OCI-LY1 (cell line): Measurements from ENCODE around the gene EGFL7.

Experiments used
- H2AFZ ChIP-seq: fragments of 200-600 bp; sonication (generic), shearing (Covaris generic); 2 replicates; pipeline ENCODE4 v1.6.0; 2014; ENCODE audit warnings: antibody characterized with exemption, mild to moderate bottlenecking, low read length
- H3F3A ChIP-seq: fragments of 200-600 bp; sonication (generic), shearing (Covaris generic); 2 replicates; pipeline ENCODE4 v1.6.0; 2014; ENCODE audit warnings: mild to moderate bottlenecking, antibody characterized with exemption, low read length, moderate library complexity; ENCODE audit not compliant: insufficient read depth
- H3K27ac ChIP-seq: fragments of 200-600 bp; sonication (generic); 2 replicates; pipeline ENCODE4 v1.5.1; 2014; ENCODE audit warnings: low read length, mixed run types, mild to moderate bottlenecking, low read depth; ENCODE audit not compliant: poor library complexity, severe bottlenecking
- H3K27me3 ChIP-seq: fragments of 200-600 bp; sonication (generic); 2 replicates; pipeline ENCODE4 v1.6.0; 2014; ENCODE audit warnings: antibody characterized with exemption, mild to moderate bottlenecking, low read length, moderate library complexity; ENCODE audit not compliant: insufficient read depth
- H3K36me3 ChIP-seq: fragments of 200-600 bp; sonication (generic); 2 replicates; pipeline ENCODE4 v1.6.1; 2014; ENCODE audit warnings: mild to moderate bottlenecking, antibody characterized with exemption, low read length, moderate library complexity, mixed read lengths; ENCODE audit not compliant: insufficient read depth
- H3K4me1 ChIP-seq: fragments of 200-600 bp; sonication (generic); 2 replicates; pipeline ENCODE4 v1.5.1; 2014; ENCODE audit warnings: mild to moderate bottlenecking, low read length, moderate library complexity; ENCODE audit not compliant: insufficient read depth, severe bottlenecking
- H3K4me2 ChIP-seq: fragments of 200-600 bp; sonication (generic), shearing (Covaris generic); 2 replicates; pipeline ENCODE4 v1.6.1; 2014; ENCODE audit warnings: low read length
- H3K4me3 ChIP-seq: fragments of 200-600 bp; sonication (generic); 2 replicates; pipeline ENCODE4 v1.5.1; 2014; ENCODE audit warnings: low read length, low read depth, mild to moderate bottlenecking, mixed read lengths; ENCODE audit not compliant: poor library complexity, severe bottlenecking
- H3K79me2 ChIP-seq: fragments of 200-600 bp; shearing (Covaris generic); 2 replicates; pipeline ENCODE4 v1.6.1; 2016; ENCODE audit warnings: mixed run types, low read length, mixed read lengths; ENCODE audit not compliant: insufficient read depth
- H3K9ac ChIP-seq: fragments of 200-600 bp; sonication (generic), shearing (Covaris generic); 2 replicates; pipeline ENCODE4 v1.6.1; 2014; ENCODE audit warnings: mild to moderate bottlenecking, low read length, mixed read lengths
- H3K9me2 ChIP-seq: fragments of 200-600 bp; sonication (generic), shearing (Covaris generic); 2 replicates; pipeline ENCODE4 v1.6.1; 2014; ENCODE audit warnings: low read depth, mild to moderate bottlenecking, low read length, mixed read lengths
- H3K9me3 ChIP-seq: fragments of 200-600 bp; shearing (Covaris generic); 2 replicates; pipeline ENCODE4 v1.6.1; 2014; ENCODE audit warnings: low read length, mixed read lengths
- H4K20me1 ChIP-seq: fragments of 200-600 bp; sonication (generic), shearing (Covaris generic); 2 replicates; pipeline ENCODE4 v1.6.0; 2016; ENCODE audit warnings: mild to moderate bottlenecking, low read length; ENCODE audit not compliant: insufficient read depth
- CTCF ChIP-seq: fragments of 200-600 bp; sonication (generic), shearing (Covaris generic); IDR thresholded peaks from 2 replicates; pipeline ENCODE4 v1.5.1; 2017; ENCODE audit warnings: mild to moderate bottlenecking, antibody characterized with exemption, low read length, moderate library complexity, mixed read lengths
- EZH2 ChIP-seq: fragments of 200-600 bp; sonication (generic), shearing (Covaris generic); IDR thresholded peaks from 2 replicates; pipeline ENCODE4 v1.8.0; 2017; ENCODE audit warnings: borderline replicate concordance, mixed run types, mild to moderate bottlenecking, antibody characterized with exemption, low read length, moderate library complexity, mixed read lengths

Gene EGFL7

GRCh38 chr9:136657974-136658848, 4.5 kb upstream of the EGFL7 start:
- no peaks in the 10 kb centered on the region for H3K36me3 ChIP-seq
- H3K4me3 ChIP-seq: no peak overlapping the region
- H3F3A ChIP-seq: no peaks in the 10 kb centered on the region
- no peaks in the 10 kb centered on the region for H4K20me1 ChIP-seq
- H3K4me2 ChIP-seq: no peak overlapping the region
- no peak overlapping the region for H3K27ac ChIP-seq
- H3K27me3 ChIP-seq: 0 out of 2 replicates have a peak, but pooled peaks cover 7% of the 10 kb centered on the region
- TF ChIP-seq EZH2 (no peak), CTCF (no peak)
- no peaks in the 10 kb centered on the region for H3K4me1 ChIP-seq
- H3K9me2 ChIP-seq: no peaks in the 10 kb centered on the region
- no peak overlapping the region for H3K9ac ChIP-seq
- H2AFZ ChIP-seq: no peak overlapping the region
- no peaks in the 10 kb centered on the region for H3K79me2 ChIP-seq
- no peaks in the 10 kb centered on the region for H3K9me3 ChIP-seq

- TF ChIP-seq EZH2: no peak
- no peak for TF ChIP-seq CTCF
- Histone ChIP-seq H3K4me3 (no peak overlapping the region), H3K9me2 (no peaks in the 10 kb centered on the region), H2AFZ (no peak overlapping the region), H3K27me3 (0 out of 2 replicates have a peak, but pooled peaks cover 8% of the 10 kb centered on the region), H3K4me2 (no peak overlapping the region), H4K20me1 (no peaks in the 10 kb centered on the region), H3F3A (no peaks in the 10 kb centered on the region), H3K79me2 (no peaks in the 10 kb centered on the region), H3K36me3 (no peaks in the 10 kb centered on the region), H3K4me1 (no peaks in the 10 kb centered on the region), H3K9me3 (no peaks in the 10 kb centered on the region), H3K27ac (no peak overlapping the region), H3K9ac (no peak overlapping the region)
Measured at GRCh38 chr9:136658849-136659535, 3.7 kb upstream of the EGFL7 start.

- H3K27me3 ChIP-seq: 0 out of 2 replicates have a peak, but pooled peaks cover 8% of the 10 kb centered on the region
Measured at GRCh38 chr9:136659861-136660784, 2.6 kb upstream of the EGFL7 start.

More at GRCh38 chr9:136659861-136660784, 2.6 kb upstream of the EGFL7 start:
- Histone ChIP-seq H3K9ac (no peak overlapping the region), H3K4me3 (no peak overlapping the region), H3K79me2 (no peaks in the 10 kb centered on the region), H2AFZ (no peak overlapping the region), H3F3A (no peaks in the 10 kb centered on the region), H3K9me2 (no peaks in the 10 kb centered on the region), H4K20me1 (no peaks in the 10 kb centered on the region), H3K9me3 (no peaks in the 10 kb centered on the region), H3K4me1 (no peaks in the 10 kb centered on the region), H3K27ac (no peak overlapping the region), H3K36me3 (no peaks in the 10 kb centered on the region), H3K4me2 (no peak overlapping the region)
- no peak for TF ChIP-seq CTCF
- TF ChIP-seq EZH2: no peak
